Measurements from ENCODE around the gene INTS2.

- TF ChIP-seq GATA2 (IDR thresholded peaks at IDR 0.05; ENCODE audit: low read depth, low read length) (no peak), GATA3 (IDR thresholded peaks at IDR 0.05; ENCODE audit: low read depth, low read length) (no peak)
Measured at GRCh38 chr17:61967729-61968128, 39.9 kb upstream of the INTS2 start.

Data from SH-SY5Y (cell line).